Loucy (cell line): ENCODE results near the gene GSTT2B.
"Not testable (repeated sequence)": the region's sequence is repeated elsewhere in the genome, so short reads cannot be mapped to it uniquely, and the experiment has no call there.

ENCODE experiments used
- H2AFZ ChIP-seq: fragments of 200-600 bp; sonication (generic); 2 replicates; pipeline ENCODE4 v1.6.0; 2016; ENCODE audit warnings: antibody characterized with exemption, mild to moderate bottlenecking, low read length, moderate library complexity
- H3F3A ChIP-seq: fragments of 200-600 bp; 2 replicates; pipeline ENCODE4 v1.6.0; 2016; ENCODE audit warnings: antibody characterized with exemption, low read depth, mild to moderate bottlenecking
- H3K27me3 ChIP-seq: fragments of 200-600 bp; sonication (generic); 2 replicates; pipeline ENCODE4 v1.6.1; 2014; ENCODE audit warnings: low read length, mild to moderate bottlenecking; ENCODE audit not compliant: insufficient read depth, poor library complexity, severe bottlenecking
- H3K36me3 ChIP-seq: fragments of 200-600 bp; sonication (generic); 2 replicates; pipeline ENCODE4 v1.6.1; 2016; ENCODE audit warnings: low read length; ENCODE audit not compliant: insufficient read depth
- H3K4me1 ChIP-seq: fragments of 200-600 bp; sonication (generic); 2 replicates; pipeline ENCODE4 v1.5.1; 2014; ENCODE audit warnings: low read length, mild to moderate bottlenecking; ENCODE audit not compliant: insufficient read depth, poor library complexity, severe bottlenecking
- H3K4me2 ChIP-seq: fragments of 200-600 bp; sonication (generic); 2 replicates; pipeline ENCODE4 v1.6.0; 2014; ENCODE audit warnings: antibody characterized with exemption, low read length, low read depth, mild to moderate bottlenecking; ENCODE audit not compliant: poor library complexity, severe bottlenecking
- H3K4me3 ChIP-seq: fragments of 200-600 bp; sonication (generic); 2 replicates; pipeline ENCODE4 v1.5.1; 2014; ENCODE audit warnings: low read length, mild to moderate bottlenecking, mixed read lengths; ENCODE audit not compliant: poor library complexity, severe bottlenecking
- H3K79me2 ChIP-seq: fragments of 200-600 bp; sonication (generic); 2 replicates; pipeline ENCODE4 v1.6.1; 2014; ENCODE audit warnings: low read length; ENCODE audit not compliant: insufficient read depth
- H3K9ac ChIP-seq: fragments of 200-600 bp; sonication (generic); 2 replicates; pipeline ENCODE4 v1.6.0; 2014; ENCODE audit warnings: mild to moderate bottlenecking, low read depth, low read length, moderate library complexity; ENCODE audit not compliant: poor library complexity, severe bottlenecking
- H3K9me2 ChIP-seq: fragments of 200-600 bp; sonication (generic); replicated peaks from 2 replicates; pipeline ENCODE4 v1.6.1; 2016; ENCODE audit warnings: low read depth, low read length, mixed read lengths
- H3K9me3 ChIP-seq: fragments of 200-600 bp; sonication (generic); 2 replicates; pipeline ENCODE4 v1.6.1; 2014; ENCODE audit warnings: mild to moderate bottlenecking, antibody characterized with exemption, low read length, low read depth; ENCODE audit not compliant: insufficient read depth
- H4K20me1 ChIP-seq: fragments of 200-600 bp; sonication (generic); 2 replicates; pipeline ENCODE4 v1.6.0; 2014; ENCODE audit warnings: antibody characterized with exemption, low read length, mild to moderate bottlenecking; ENCODE audit not compliant: insufficient read depth, poor library complexity, severe bottlenecking
- CTCF ChIP-seq: fragments of 200-600 bp; sonication (generic); conservative IDR thresholded peaks from 2 replicates; pipeline ENCODE4 v1.5.1; 2014; ENCODE audit warnings: mild to moderate bottlenecking, antibody characterized with exemption, low read length
- EZH2phosphoT487 ChIP-seq: fragments of 200-600 bp; IDR thresholded peaks from 2 replicates; pipeline ENCODE4 v1.6.1; 2018; ENCODE audit warnings: antibody characterized with exemption, mild to moderate bottlenecking, moderate library complexity, borderline replicate concordance

The GSTT2B gene

GRCh38 chr22:24001314-24001713 lies 40.3 kb upstream of the GSTT2B start:
- Histone ChIP-seq H4K20me1 (no peaks in the 10 kb centered on the region), H3K9me3 (no peaks in the 10 kb centered on the region), H3K4me1 (no peaks in the 10 kb centered on the region), H3K36me3 (no peaks in the 10 kb centered on the region), H3K27me3 (no peaks in the 10 kb centered on the region), H2AFZ (no peak overlapping the region), H3F3A (no peaks in the 10 kb centered on the region), H3K9ac (no peak overlapping the region), H3K9me2 (no peaks in the 10 kb centered on the region), H3K4me2 (no peak overlapping the region), H3K4me3 (no peak overlapping the region), H3K79me2 (no peaks in the 10 kb centered on the region)
- TF ChIP-seq EZH2phosphoT487 (no peak), CTCF (no peak)

- not testable (repeated sequence) for H3K4me2 ChIP-seq
Measured at GRCh38 chr22:23999779-24000178, 38.8 kb upstream of the GSTT2B start.

DNA sequence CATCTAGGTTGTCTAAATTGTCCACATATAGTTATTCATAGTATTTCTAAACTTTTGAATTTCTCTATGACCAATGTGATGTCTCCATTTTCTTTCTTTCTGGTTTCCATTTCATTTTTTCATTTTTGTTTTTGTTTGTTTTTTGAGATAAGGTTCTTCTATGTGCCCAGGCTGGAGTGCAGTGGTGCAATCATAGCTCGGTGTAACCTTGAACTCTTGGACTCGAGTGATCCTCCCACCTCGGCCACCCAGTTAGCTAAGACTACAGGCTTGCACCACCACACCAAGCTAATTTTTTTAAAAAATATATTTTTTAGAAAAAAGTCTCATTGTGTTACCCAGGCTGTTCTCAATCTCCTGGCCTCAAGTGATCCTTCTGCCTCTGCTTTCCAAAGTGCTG lies 36.1 kb upstream of the GSTT2B start:
- H3K9me2 ChIP-seq, result no peaks in the 10 kb centered on the region
- no peaks in the 10 kb centered on the region for H3K79me2 ChIP-seq
- no peaks in the 10 kb centered on the region for H3K9me3 ChIP-seq
- no peak overlapping the region for H3K9ac ChIP-seq
- no peak overlapping the region for H3K4me2 ChIP-seq
- TF ChIP-seq EZH2phosphoT487 (no peak), CTCF (no peak)
- no peak overlapping the region for H2AFZ ChIP-seq
- no peaks in the 10 kb centered on the region for H4K20me1 ChIP-seq
- no peak overlapping the region for H3K4me3 ChIP-seq
- H3F3A ChIP-seq, result no peaks in the 10 kb centered on the region
- H3K27me3 ChIP-seq, result no peaks in the 10 kb centered on the region
- H3K36me3 ChIP-seq, result no peaks in the 10 kb centered on the region
- H3K4me1 ChIP-seq, result no peaks in the 10 kb centered on the region

More at GRCh38 chr22:23999779-24000178, 38.8 kb upstream of the GSTT2B start:
- H3F3A ChIP-seq, H3K4me3 ChIP-seq, H3K36me3 ChIP-seq, H3K4me1 ChIP-seq, H3K79me2 ChIP-seq, H2AFZ ChIP-seq, H3K9ac ChIP-seq, H3K27me3 ChIP-seq, H3K9me2 ChIP-seq, H4K20me1 ChIP-seq, H3K9me3 ChIP-seq: not testable (repeated sequence)

DNA sequence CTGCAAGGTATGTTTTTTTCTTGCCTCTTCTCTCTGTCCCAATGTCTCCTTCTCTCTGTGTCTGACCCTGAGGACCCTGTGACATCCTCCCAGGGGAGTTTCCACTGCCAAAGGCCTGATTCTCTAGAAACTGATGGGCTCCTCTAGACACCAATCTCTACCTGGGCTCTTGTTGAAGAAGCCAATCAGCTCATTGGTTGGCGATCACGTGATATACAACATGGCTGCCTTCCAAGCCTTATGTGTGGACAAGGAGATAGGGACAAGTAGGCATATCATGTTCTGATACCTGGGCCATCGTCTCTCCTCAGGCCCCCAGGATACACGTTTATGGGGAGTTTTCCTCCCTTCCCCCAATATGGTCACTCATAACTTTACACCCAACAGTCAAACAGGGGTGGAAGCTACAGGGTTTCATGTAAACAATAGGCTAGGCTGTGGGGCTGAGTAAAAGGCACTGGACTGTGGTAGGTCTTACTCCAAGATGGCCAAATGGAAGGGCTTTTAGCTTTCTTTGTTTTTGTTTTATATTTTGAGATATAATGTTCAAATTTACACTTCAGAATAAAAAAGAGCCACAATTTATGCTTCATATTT lies 32.7 kb upstream of the GSTT2B start:
- H2AFZ ChIP-seq, result not testable (repeated sequence)

DNA sequence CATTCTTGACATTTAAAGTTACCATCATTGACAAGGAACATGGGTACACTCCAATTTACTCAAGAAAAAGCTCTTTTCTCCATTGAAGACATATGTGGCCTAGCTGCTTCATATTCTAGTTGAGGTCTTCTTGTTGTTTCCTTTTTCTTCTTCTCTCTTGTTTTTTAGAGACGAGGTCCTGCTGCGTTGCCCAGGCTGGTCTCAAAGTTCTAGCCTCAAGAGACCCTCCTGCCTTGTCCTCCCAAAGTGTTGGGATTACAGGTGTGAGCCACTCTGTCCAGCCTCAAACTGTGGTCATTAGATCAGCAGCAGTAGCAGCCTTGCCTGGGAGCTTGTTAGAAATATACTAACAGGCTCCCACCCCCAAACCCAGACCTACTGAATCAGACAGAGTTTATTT lies 32.1 kb upstream of the GSTT2B start:
- H3K79me2 ChIP-seq, H3F3A ChIP-seq, H3K9ac ChIP-seq, H3K4me1 ChIP-seq, H3K9me2 ChIP-seq, H4K20me1 ChIP-seq, H2AFZ ChIP-seq, H3K27me3 ChIP-seq, H3K4me2 ChIP-seq, H3K4me3 ChIP-seq, H3K36me3 ChIP-seq, H3K9me3 ChIP-seq: not testable (repeated sequence)

More for the DNA sequence above, 32.7 kb upstream of the GSTT2B start:
- not testable (repeated sequence) for H4K20me1 ChIP-seq, H3K4me3 ChIP-seq, H3K36me3 ChIP-seq, H3F3A ChIP-seq, H3K27me3 ChIP-seq, H3K9me3 ChIP-seq, H3K79me2 ChIP-seq, H3K9me2 ChIP-seq, H3K4me2 ChIP-seq, H3K4me1 ChIP-seq, H3K9ac ChIP-seq

DNA sequence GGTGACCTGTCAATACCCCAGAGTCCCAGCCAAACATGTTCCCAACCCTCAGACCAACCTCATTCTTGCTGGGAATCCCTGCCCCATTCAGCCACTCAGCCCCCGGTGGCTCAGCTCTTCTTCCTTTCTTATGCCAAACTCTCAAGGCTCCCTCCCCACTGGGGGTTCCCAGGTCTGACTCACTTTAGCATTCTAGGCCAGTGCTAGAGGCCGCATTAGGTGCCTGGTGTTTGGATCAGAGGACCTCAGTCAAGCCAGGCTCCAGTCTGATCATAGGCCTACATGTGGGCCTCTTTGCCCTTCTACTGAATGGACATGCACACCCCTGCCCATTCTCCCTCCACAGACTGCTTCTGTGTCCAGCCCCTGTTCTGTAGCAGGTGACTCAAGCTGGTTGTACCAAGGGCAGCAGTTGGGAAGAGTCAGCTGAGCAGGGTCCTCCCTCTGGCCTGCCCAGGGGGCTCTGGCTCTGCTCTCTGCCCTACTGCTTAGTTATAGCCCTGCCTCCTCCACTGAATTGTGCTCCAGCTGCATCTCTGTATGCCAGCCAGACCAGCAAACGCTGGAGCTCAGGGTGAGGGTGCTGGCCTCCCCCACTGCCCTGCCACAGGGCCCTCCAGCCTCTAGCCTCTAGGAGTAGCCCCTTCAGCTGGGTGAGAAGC lies 28.7 kb upstream of the GSTT2B start:
- not testable (repeated sequence) for H3K4me2 ChIP-seq, H3K9ac ChIP-seq, H3K9me3 ChIP-seq, H4K20me1 ChIP-seq, H2AFZ ChIP-seq, H3K79me2 ChIP-seq, H3K4me1 ChIP-seq, H3K4me3 ChIP-seq, H3K27me3 ChIP-seq, H3F3A ChIP-seq, H3K9me2 ChIP-seq, H3K36me3 ChIP-seq
